Spleen (tissue), 11 donors: ENCODE results near the gene BRINP2. TPM values are rescaled to one million over a fixed set of nuclear protein-coding genes. Genes with fewer than 3 reads are reported as not detected.

Experiments
- DNase-seq: peaks from one replicate; pipeline ENCODE4 v3.0.0-alpha.2; 2020
- H3K27ac ChIP-seq, 8 donors: fragments of 200-600 bp; sonication (generic) in 7 of 8; 1 replicate in 4 of 8; 2 replicates in 4 of 8; pipeline versions ENCODE4 v1.5.0 to v1.8.0; 2016 to 2021; ENCODE audit warnings: inconsistent platforms in 4 of 8, mild to moderate bottlenecking in 4 of 8, moderate library complexity in 1 of 8
- H3K27me3 ChIP-seq, 7 donors: fragments of 200-600 bp; sonication (generic) in 6 of 7; replicated peaks in 1 of 7; 1 replicate in 4 of 7; 2 replicates in 3 of 7; pipeline versions ENCODE4 v1.5.0 to v1.8.0; 2016 to 2021; ENCODE audit warnings: inconsistent platforms in 3 of 7, mild to moderate bottlenecking in 1 of 7
- H3K36me3 ChIP-seq, 6 donors: fragments of 200-600 bp; sonication (generic) in 5 of 6; 1 replicate in 4 of 6; 2 replicates in 2 of 6; pipeline versions ENCODE4 v1.5.0 to v1.8.0; 2016 to 2021; ENCODE audit warnings: inconsistent platforms in 2 of 6
- H3K4me1 ChIP-seq, 6 donors: fragments of 200-600 bp; sonication (generic) in 5 of 6; 1 replicate in 3 of 6; 2 replicates in 3 of 6; pipeline versions ENCODE4 v1.5.0 to v1.8.0; 2016 to 2021; ENCODE audit warnings: inconsistent platforms in 3 of 6
- H3K4me3 ChIP-seq, 8 donors: fragments of 200-600 bp; sonication (generic) in 7 of 8; 1 replicate in 4 of 8; 2 replicates in 4 of 8; pipeline versions ENCODE4 v1.5.0 to v1.8.0; 2016 to 2021; ENCODE audit warnings: inconsistent platforms in 4 of 8, mild to moderate bottlenecking in 4 of 8, moderate library complexity in 2 of 8
- H3K9me3 ChIP-seq, 8 donors: fragments of 200-600 bp; sonication (generic) in 7 of 8; 1 replicate in 4 of 8; 2 replicates in 4 of 8; pipeline versions ENCODE4 v1.5.0 to v1.8.0; 2016 to 2021; ENCODE audit warnings: inconsistent platforms in 4 of 8
- CTCF ChIP-seq, 11 experiments: fragments of 200-600 bp in 7 of 11; fragments of 450-650 bp in 4 of 11; sonication (generic) in 4 of 11; IDR thresholded peaks in 8 of 11; conservative IDR thresholded peaks in 3 of 11; 1 replicate in 7 of 11; 2 replicates in 4 of 11; pipeline versions ENCODE4 v1.4.0 to v1.8.0; 2016 to 2021; ENCODE audit warnings: antibody characterized with exemption in 11 of 11, inconsistent platforms in 4 of 11, mild to moderate bottlenecking in 1 of 11
- POLR2A ChIP-seq, 3 donors: fragments of 450-650 bp; IDR thresholded peaks; one replicate each; pipeline ENCODE4 v1.5.1; 2017; ENCODE audit warnings: antibody characterized with exemption in 3 of 3, mild to moderate bottlenecking in 1 of 3
- POLR2AphosphoS5 ChIP-seq, 3 donors: sonication (generic); formaldehyde crosslinking; IDR thresholded peaks; one replicate each; pipeline ENCODE4 v1.5.1; 2017; ENCODE audit warnings: antibody characterized with exemption in 3 of 3
- WGBS, 5 donors: extraction: QIAGEN DNeasy Blood & Tissue Kit in 3 of 5; methylation state at CpG; one replicate each; pipeline versions ENCODE4 v1.1.5 to v1.1.7; 2013 to 2018; 5-methylcytosine and 5-hydroxymethylcytosine counted together
- intact Hi-C: fragments of 100-400 bp; cut with DNase I; formaldehyde crosslinking; loops from one replicate; pipeline ENCODE4 v1.15.0; 2023; ENCODE audit warnings: low total_unique reads
- polyA plus RNA-seq, 3 donors: library from polyadenylated mRNA; stranded (reverse); fragments of 200-250 nt; gene quantifications; one replicate each; pipeline ENCODE4 v1.2.1, GENCODE V29; 2013
- total RNA-seq, 7 donors: library from RNA; depleted of rRNA in 3 of 7; stranded (reverse); fragments of >200 nt in 3 of 7; fragmentation: NEBNext Ultra II Directional in 4 of 7; extraction: Animal tissue kit (Norgen Biotek cat#: 25700) in 4 of 7; gene quantifications; one replicate each; pipeline versions ENCODE4 v1.1.0 to v1.2.1, GENCODE V29; 2016 to 2021
- donor health status: healthy with polysubstance abuse.
- donor health status: DM: no; HTN: no; CAD: no; lungs with moderate emphysema.
- donor health status: DM: no; HTN: no; CAD: no.
- donor health status: Bipolar disorder and iron deficiency.
- donor health status: healthy.
- donor health status: DM: no; HTN: no; CAD: no.
- donor health status: DM: yes; HTN: yes; CAD: no.

BRINP2 gene
- total and polyA plus RNA-seq, 10 donors = 0.33 to 1.5 (median 0.74) TPM

GRCh38 chr1:177309880-177310279, 139.1 kb downstream of the BRINP2 start:
- intact Hi-C loops = no loop called here
- Histone ChIP-seq H3K36me3 (no peaks in the 10 kb centered on the region), H3K4me1 (no peaks in the 10 kb centered on the region), H3K9me3 (no peaks in the 10 kb centered on the region), H3K4me3 (no peak overlapping the region), H3K27me3 (no peaks in the 10 kb centered on the region), H3K27ac (no peak overlapping the region)
- no peak for DNase-seq
- TF ChIP-seq POLR2AphosphoS5 (IDR thresholded peaks at IDR 0.05) = no peak
- TF ChIP-seq CTCF (IDR thresholded peaks at IDR 0.05 in 8 of 11, conservative IDR thresholded peaks at IDR 0.05 in 3 of 11) = no peak
- TF ChIP-seq POLR2A (IDR thresholded peaks at IDR 0.05) = no peak
- 44 to 73% (median 66%) methylated on average over 2 of the region's 2 CpGs for WGBS, 5 donors

- TF ChIP-seq POLR2A (IDR thresholded peaks at IDR 0.05) (no peak), POLR2AphosphoS5 (IDR thresholded peaks at IDR 0.05) (no peak), CTCF (IDR thresholded peaks at IDR 0.05 in 8 of 11, conservative IDR thresholded peaks at IDR 0.05 in 3 of 11) (no peak)
- no peaks in the 10 kb centered on the region for H3K27me3 ChIP-seq
- H3K36me3 ChIP-seq = no peaks in the 10 kb centered on the region
- H3K4me3 ChIP-seq = no peak overlapping the region
- H3K9me3 ChIP-seq = no peaks in the 10 kb centered on the region
- H3K4me1 ChIP-seq = no peaks in the 10 kb centered on the region
- 73 to 89% (median 85%) methylated on average over 1 of the region's 1 CpG for WGBS, 5 donors
- H3K27ac ChIP-seq = no peak overlapping the region
- intact Hi-C loops = no loop called here
- no peak for DNase-seq
These were observed 139.6 kb downstream of the BRINP2 start for GRCh38 chr1:177310326-177310725.

- DNase-seq = no peak
- Histone ChIP-seq H3K9me3 (no peaks in the 10 kb centered on the region), H3K4me3 (no peak overlapping the region), H3K4me1 (no peaks in the 10 kb centered on the region), H3K27ac (no peak overlapping the region), H3K36me3 (no peaks in the 10 kb centered on the region), H3K27me3 (no peaks in the 10 kb centered on the region)
- 60 to 84% (median 75%) methylated on average over 4 of the region's 4 CpGs for WGBS, 5 donors
- no peak for TF ChIP-seq POLR2A (IDR thresholded peaks at IDR 0.05)
- TF ChIP-seq CTCF (IDR thresholded peaks at IDR 0.05 in 8 of 11, conservative IDR thresholded peaks at IDR 0.05 in 3 of 11) = no peak
- no peak for TF ChIP-seq POLR2AphosphoS5 (IDR thresholded peaks at IDR 0.05)
- intact Hi-C loops = no loop called here
These were observed 140.4 kb downstream of the BRINP2 start for GRCh38 chr1:177311111-177311510.

GRCh38 chr1:177311586-177311985, 140.8 kb downstream of the BRINP2 start:
- 66 to 77% (median 76%) methylated on average over 2 of the region's 2 CpGs for WGBS, 5 donors
- TF ChIP-seq POLR2A (IDR thresholded peaks at IDR 0.05) = no peak
- no peak for TF ChIP-seq POLR2AphosphoS5 (IDR thresholded peaks at IDR 0.05)
- TF ChIP-seq CTCF (IDR thresholded peaks at IDR 0.05 in 8 of 11, conservative IDR thresholded peaks at IDR 0.05 in 3 of 11) = no peak
- H3K4me1 ChIP-seq = no peaks in the 10 kb centered on the region
- no peak overlapping the region for H3K27ac ChIP-seq
- no peak overlapping the region for H3K4me3 ChIP-seq
- intact Hi-C loops = no loop called here
- no peaks in the 10 kb centered on the region for H3K9me3 ChIP-seq
- H3K27me3 ChIP-seq = no peaks in the 10 kb centered on the region
- H3K36me3 ChIP-seq = no peaks in the 10 kb centered on the region
- DNase-seq = no peak
